Tibial nerve (tissue), 4 donors: Measurements from ENCODE around the gene AGGF1.

Experiments
- CTCF ChIP-seq, 5 experiments: fragments of 200-600 bp in 3 of 5; fragments of 450-650 bp in 2 of 5; sonication (generic) in 3 of 5; IDR thresholded peaks; one replicate each; pipeline ENCODE4 v1.5.1; 2016 to 2019; ENCODE audit warnings: antibody characterized with exemption in 5 of 5, mild to moderate bottlenecking in 3 of 5, moderate library complexity in 2 of 5
- EP300 ChIP-seq, 2 donors: sonication (generic); formaldehyde crosslinking; IDR thresholded peaks; one replicate each; pipeline ENCODE4 v1.6.1; 2017; ENCODE audit warnings: antibody characterized with exemption in 2 of 2, mild to moderate bottlenecking in 1 of 2
- POLR2A ChIP-seq, 2 donors: fragments of 450-650 bp; IDR thresholded peaks; one replicate each; pipeline ENCODE4 v1.6.1; 2017; ENCODE audit warnings: antibody characterized with exemption in 2 of 2, mild to moderate bottlenecking in 2 of 2, moderate library complexity in 2 of 2

DNA sequence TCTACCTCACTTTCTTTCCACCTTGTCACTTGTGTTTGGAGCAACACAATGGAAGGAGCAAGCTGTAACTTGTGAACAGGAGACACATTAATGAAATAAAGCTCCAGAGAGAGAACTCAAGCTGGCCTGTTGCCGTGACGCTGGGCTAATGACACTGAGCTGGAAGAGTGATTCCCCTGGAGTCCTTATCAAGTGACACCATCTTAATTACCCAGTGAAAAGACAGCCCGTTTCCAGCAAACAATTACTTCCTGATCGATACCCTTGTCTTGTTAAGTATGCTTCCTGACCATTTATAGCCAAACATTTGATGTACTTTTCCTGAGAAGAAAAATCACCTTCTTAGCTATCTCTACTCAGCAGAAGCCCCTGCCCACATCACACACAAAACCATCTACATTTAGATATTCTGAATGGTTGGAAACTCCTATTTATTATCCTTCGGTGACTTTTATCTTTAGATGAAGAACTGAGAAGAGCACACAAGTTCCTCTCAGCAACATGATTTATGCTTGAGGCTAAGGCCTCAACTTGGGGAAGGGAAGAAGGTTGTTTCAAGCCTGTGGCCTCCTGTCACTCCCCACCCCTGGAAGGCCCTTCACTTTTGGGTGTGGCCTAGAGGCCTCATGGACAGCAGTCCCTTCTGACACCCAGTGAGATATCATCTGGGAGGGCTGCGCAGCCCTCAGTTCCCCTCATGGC is 43.2 kb upstream of the AGGF1 start:
- TF ChIP-seq CTCF (IDR thresholded peaks at IDR 0.05), result no peak
- TF ChIP-seq EP300 (IDR thresholded peaks at IDR 0.05), result no peak
- no peak for TF ChIP-seq POLR2A (IDR thresholded peaks at IDR 0.05)
